ENCODE measurements around the gene GPC6.

- TF ChIP-seq CTCF (IDR thresholded peaks at IDR 0.05; ENCODE audit: low read length) = no peak
- TF ChIP-seq EZH2phosphoT487 (IDR thresholded peaks at IDR 0.05; ENCODE audit: low read length) = no peak
- TF ChIP-seq EZH2 (optimal IDR thresholded peaks at IDR 0.05; ENCODE audit: low read depth, low read length) = no peak
Observed at GRCh38 chr13:93361703-93362102, 135.1 kb downstream of the GPC6 start.
